ENCODE data around the gene LMOD2. TPM values are rescaled to one million over a fixed set of nuclear protein-coding genes. Genes with fewer than 3 reads are reported as not detected.

The LMOD2 gene, protein sequence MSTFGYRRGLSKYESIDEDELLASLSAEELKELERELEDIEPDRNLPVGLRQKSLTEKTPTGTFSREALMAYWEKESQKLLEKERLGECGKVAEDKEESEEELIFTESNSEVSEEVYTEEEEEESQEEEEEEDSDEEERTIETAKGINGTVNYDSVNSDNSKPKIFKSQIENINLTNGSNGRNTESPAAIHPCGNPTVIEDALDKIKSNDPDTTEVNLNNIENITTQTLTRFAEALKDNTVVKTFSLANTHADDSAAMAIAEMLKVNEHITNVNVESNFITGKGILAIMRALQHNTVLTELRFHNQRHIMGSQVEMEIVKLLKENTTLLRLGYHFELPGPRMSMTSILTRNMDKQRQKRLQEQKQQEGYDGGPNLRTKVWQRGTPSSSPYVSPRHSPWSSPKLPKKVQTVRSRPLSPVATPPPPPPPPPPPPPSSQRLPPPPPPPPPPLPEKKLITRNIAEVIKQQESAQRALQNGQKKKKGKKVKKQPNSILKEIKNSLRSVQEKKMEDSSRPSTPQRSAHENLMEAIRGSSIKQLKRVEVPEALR
- total RNA-seq (ENCODE audit: unreplicated experiment) = not detected
- long read RNA-seq = 0 reads

DNA sequence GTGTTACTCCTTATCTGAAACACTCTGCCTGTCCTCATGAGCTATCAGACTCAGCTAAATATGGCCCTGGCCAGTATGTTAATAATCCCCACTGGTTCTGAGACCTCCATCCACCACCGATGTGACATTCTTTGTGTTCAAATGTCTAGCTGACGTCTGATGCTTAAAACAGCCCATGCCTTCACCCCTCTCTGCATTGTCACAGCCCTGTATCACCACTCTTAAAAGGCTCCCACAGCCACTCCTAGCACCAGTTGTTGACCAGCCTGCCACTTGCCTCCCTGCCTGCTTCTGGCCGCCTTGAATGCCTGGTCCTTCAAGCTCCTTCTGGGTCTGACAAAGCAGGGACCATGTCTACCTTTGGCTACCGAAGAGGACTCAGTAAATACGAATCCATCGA, at the start of gene LMOD2:
LMOD2 (plus strand) TSS at position 253 of the 400 bp plus-strand sequence; CDS start at position 351, 98 bp downstream.
- TF ChIP-seq, protein P1, sequence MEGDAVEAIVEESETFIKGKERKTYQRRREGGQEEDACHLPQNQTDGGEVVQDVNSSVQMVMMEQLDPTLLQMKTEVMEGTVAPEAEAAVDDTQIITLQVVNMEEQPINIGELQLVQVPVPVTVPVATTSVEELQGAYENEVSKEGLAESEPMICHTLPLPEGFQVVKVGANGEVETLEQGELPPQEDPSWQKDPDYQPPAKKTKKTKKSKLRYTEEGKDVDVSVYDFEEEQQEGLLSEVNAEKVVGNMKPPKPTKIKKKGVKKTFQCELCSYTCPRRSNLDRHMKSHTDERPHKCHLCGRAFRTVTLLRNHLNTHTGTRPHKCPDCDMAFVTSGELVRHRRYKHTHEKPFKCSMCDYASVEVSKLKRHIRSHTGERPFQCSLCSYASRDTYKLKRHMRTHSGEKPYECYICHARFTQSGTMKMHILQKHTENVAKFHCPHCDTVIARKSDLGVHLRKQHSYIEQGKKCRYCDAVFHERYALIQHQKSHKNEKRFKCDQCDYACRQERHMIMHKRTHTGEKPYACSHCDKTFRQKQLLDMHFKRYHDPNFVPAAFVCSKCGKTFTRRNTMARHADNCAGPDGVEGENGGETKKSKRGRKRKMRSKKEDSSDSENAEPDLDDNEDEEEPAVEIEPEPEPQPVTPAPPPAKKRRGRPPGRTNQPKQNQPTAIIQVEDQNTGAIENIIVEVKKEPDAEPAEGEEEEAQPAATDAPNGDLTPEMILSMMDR (IDR thresholded peaks at IDR 0.05; ENCODE audit: partially characterized antibody, unreplicated experiment) = no peak
- peaks cover 3% of the 10 kb centered on the region for H3K27me3 Mint-ChIP-seq (ENCODE audit: unreplicated experiment)
- H3K36me3 Mint-ChIP-seq (ENCODE audit: unreplicated experiment) = no peaks in the 10 kb centered on the region
- H3K27ac Mint-ChIP-seq (ENCODE audit: unreplicated experiment) = no peak within 1 kb of the TSS
- H3K9me3 Mint-ChIP-seq (ENCODE audit: unreplicated experiment) = no peaks in the 10 kb centered on the region
- no peak within 1 kb of the TSS for H3K4me3 Mint-ChIP-seq (ENCODE audit: unreplicated experiment)
- DNase-seq = no peak
- peaks cover 13% of the 10 kb centered on the region for H3K4me1 Mint-ChIP-seq (ENCODE audit: low read depth, unreplicated experiment)

- no peaks in the 10 kb centered on the region for H3K36me3 Mint-ChIP-seq (ENCODE audit: unreplicated experiment)
- H3K4me1 Mint-ChIP-seq (ENCODE audit: low read depth, unreplicated experiment) = peaks cover 7% of the 10 kb centered on the region
Observed at GRCh38 chr7:123607423-123607975, 48.2 kb upstream of the LMOD2 start.

GRCh38 chr7:123608991-123609882, 46.4 kb upstream of the LMOD2 start:
- H3K9me3 Mint-ChIP-seq (ENCODE audit: unreplicated experiment) = no peaks in the 10 kb centered on the region
- peaks cover 7% of the 10 kb centered on the region for H3K4me1 Mint-ChIP-seq (ENCODE audit: low read depth, unreplicated experiment)
- H3K4me3 Mint-ChIP-seq (ENCODE audit: unreplicated experiment) = no peak overlapping the region
- H3K36me3 Mint-ChIP-seq (ENCODE audit: unreplicated experiment) = no peaks in the 10 kb centered on the region
- TF ChIP-seq, protein P1 (IDR thresholded peaks at IDR 0.05; ENCODE audit: partially characterized antibody, unreplicated experiment) = no peak
- H3K27ac Mint-ChIP-seq (ENCODE audit: unreplicated experiment) = peak overlapping the region; percentile 59
- DNase-seq = no peak
- H3K27me3 Mint-ChIP-seq (ENCODE audit: unreplicated experiment) = no peaks in the 10 kb centered on the region

More at GRCh38 chr7:123607423-123607975, 48.2 kb upstream of the LMOD2 start:
- Mint-ChIP-seq H3K4me3 (ENCODE audit: unreplicated experiment) (no peak overlapping the region), H3K27ac (ENCODE audit: unreplicated experiment) (no peak overlapping the region), H3K27me3 (ENCODE audit: unreplicated experiment) (no peaks in the 10 kb centered on the region), H3K9me3 (ENCODE audit: unreplicated experiment) (no peaks in the 10 kb centered on the region)
- TF ChIP-seq, protein P1 (IDR thresholded peaks at IDR 0.05; ENCODE audit: partially characterized antibody, unreplicated experiment) = no peak
- no peak for DNase-seq

- peaks cover 7% of the 10 kb centered on the region for H3K4me1 Mint-ChIP-seq (ENCODE audit: low read depth, unreplicated experiment)
- H3K27me3 Mint-ChIP-seq (ENCODE audit: unreplicated experiment) = no peaks in the 10 kb centered on the region
- no peak for DNase-seq
- H3K36me3 Mint-ChIP-seq (ENCODE audit: unreplicated experiment) = no peaks in the 10 kb centered on the region
- TF ChIP-seq, protein P1 (IDR thresholded peaks at IDR 0.05; ENCODE audit: partially characterized antibody, unreplicated experiment) = no peak
- no peak overlapping the region for H3K27ac Mint-ChIP-seq (ENCODE audit: unreplicated experiment)
- no peak overlapping the region for H3K4me3 Mint-ChIP-seq (ENCODE audit: unreplicated experiment)
- H3K9me3 Mint-ChIP-seq (ENCODE audit: unreplicated experiment) = no peaks in the 10 kb centered on the region
Observed at GRCh38 chr7:123609883-123610239, 45.8 kb upstream of the LMOD2 start.

Data from glutamatergic neuron (in vitro differentiated cells).